Central memory CD4-positive, alpha-beta T cell (primary cell): ENCODE measurements around the gene GAB2.

Source experiments
- DNase-seq: peaks from one replicate; pipeline ENCODE4 v3.0.0; 2022

Gene GAB2

GRCh38 chr11:78399136-78399535 lies 18.5 kb downstream of the GAB2 start:
- DNase-seq: no peak

- no peak for DNase-seq
These were observed 18.9 kb downstream of the GAB2 start for GRCh38 chr11:78398715-78399114.

- DNase-seq: no peak
These were observed 20.2 kb downstream of the GAB2 start for GRCh38 chr11:78397398-78397797.

GRCh38 chr11:78395597-78395996 lies 22.0 kb downstream of the GAB2 start:
- DNase-seq: no peak

GRCh38 chr11:78392854-78393253 lies 24.8 kb downstream of the GAB2 start:
- no peak for DNase-seq

DNA sequence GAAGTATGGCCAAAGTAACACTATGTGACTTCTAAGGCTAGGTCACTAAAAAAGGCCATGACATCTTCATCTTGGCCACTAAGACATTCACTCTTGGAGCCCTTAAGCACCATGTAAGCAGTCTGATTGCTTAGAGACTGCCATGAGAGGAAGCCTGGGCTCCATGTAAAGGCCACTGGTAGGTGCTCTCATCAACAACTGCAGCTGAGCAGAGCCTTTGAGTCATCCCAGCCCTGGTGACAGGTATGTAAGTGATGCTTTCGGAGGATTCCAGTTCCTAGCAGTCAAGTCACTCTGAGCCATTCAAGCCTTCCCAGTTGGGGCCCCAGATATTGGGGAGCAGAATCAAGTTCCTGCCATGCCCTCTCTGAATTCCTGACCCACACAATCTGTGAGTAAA lies 26.2 kb downstream of the GAB2 start:
- no peak for DNase-seq

- DNase-seq: no peak
These were observed 26.8 kb downstream of the GAB2 start for GRCh38 chr11:78390809-78391208.

DNA sequence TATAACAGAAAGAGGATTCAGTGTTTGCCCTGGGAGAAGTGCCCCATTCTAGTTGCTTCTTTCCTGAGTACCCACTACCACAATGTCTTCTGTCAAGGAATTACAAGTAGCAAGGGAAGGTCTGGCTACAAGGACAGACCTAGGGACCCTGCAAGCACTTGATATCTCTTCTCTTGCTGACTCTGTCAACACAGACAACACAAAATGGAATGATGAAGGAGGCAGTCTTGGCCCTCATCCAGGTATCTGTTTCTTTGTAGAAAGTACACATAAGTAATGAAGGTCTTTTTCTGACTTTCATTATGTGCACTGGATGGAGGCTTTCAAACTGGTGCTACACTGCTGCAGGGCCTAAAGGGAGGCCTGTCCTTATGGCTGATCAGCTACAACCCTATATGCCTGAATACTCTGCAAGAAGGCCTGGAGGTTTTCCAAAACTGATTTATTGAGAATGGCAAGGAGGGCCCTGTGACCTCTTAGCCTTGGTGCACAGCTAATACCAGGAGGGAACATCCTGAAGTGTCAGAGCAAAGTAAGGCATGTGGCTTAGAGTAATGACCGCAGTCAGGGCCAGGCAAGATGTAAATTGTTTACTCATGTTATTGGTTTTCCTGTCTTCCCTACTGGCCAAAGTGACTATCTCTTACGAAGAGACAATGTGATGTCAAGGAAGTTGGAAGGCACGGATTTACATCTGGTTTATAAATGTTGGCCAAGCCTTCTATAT lies 31.2 kb downstream of the GAB2 start:
- no peak for DNase-seq

DNA sequence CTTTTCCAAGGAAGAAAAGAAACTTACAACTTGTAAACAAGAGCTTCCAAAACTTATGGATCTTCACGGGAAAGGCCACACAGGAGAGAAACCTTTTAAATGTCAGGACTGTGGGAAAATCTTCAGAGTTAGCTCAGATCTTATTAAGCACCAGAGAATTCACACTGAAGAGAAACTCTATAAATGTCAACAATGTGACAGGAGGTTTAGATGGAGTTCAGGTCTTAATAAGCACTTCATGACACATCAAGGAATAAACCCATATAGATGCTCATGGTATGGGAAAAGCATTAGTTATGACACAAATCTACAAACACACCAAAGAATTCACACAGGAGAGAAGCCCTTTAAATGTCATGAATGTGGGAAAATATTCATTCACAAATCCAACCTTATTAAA lies 32.4 kb downstream of the GAB2 start:
- no peak for DNase-seq

DNA sequence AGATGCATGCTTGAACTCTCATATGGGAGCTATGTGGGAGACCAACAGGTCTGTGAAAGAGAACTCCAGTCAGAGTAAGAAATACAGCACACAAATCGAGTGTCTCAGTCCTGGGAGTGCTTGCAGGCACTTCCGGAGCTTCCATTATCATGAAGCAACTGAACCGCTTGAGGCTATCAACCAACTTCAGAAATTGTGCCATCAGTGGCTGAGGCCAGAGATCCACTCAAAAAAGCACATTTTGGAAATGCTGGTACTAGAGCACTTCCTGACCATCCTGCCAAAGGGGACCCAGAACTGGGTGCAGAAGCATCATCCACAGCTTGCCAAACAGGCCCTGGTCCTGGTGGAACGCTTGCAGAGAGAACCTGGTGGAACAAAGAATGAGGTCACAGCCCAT lies 33.4 kb downstream of the GAB2 start:
- DNase-seq: no peak

- no peak for DNase-seq
These were observed 35.8 kb downstream of the GAB2 start for GRCh38 chr11:78381865-78382264.

- no peak for DNase-seq
These were observed 37.0 kb downstream of the GAB2 start for GRCh38 chr11:78380615-78381051.

DNA sequence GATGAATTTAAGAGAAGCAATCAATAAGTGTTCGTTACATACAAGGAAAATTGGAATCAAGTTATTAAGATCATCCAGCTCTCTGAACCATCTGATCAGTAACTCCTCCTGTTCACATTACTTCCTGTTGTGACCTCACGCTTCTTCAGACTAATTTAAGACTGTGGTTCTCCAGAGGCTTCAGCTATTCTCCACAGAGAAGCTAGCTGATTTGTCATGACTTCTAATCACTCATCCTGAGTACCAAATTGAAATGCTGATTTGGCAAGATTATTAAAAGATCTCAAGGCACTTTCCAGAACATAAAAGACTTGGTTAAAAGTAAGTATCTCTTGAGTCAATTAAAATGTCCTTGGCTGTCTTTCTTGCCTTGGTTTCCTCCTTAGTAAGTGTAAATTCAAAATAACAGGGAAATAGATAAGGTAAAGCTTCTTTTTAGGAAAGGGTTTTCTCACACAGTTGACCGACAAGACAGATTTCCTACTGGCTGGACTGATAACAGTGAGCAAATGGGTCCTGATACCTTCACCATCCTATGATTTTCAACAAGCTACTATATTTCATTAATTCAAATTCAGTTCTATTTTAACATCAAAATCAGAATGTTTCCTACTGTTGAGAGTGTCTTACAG lies 38.5 kb downstream of the GAB2 start:
- no peak for DNase-seq

DNA sequence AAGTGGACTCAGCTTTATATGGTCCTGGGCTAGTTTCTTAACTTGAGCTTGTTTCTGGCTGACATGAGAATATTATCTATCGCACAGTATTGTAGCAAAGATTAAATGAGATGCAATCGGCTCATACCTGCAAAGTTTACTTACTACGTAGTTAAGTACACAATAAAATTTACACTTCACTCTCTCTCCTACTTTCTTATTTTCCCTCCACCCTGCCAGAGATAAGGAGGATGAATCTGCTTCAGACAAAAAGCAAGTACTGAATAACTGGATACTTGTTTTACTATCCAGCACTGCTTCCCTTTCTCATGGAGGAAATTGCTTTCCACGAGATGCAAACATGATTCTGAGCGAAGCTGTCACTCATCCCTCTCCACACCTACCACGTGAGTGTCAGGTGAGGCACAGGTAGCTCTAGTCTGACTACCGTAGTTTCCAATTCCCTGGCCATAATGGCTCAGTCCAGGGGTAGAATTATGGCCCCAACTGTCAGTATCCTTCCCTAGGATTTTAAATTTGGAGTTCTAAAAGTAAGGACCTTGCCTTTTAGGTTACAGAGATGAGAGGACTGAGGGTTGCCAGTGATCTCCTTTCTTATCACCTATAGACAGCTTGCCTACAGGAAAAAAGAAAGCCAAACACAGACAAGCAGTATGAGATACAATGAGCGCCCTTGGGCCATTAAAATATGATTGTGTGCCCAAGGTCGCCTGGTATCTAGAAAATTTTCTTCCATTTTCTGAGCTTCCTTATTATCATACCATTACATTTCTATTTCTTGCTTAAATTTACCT lies 39.8 kb downstream of the GAB2 start:
- no peak for DNase-seq

GRCh38 chr11:78376858-78377257 lies 40.8 kb downstream of the GAB2 start:
- no peak for DNase-seq

- DNase-seq: no peak
These were observed 42.7 kb downstream of the GAB2 start for GRCh38 chr11:78374917-78375316.

- no peak for DNase-seq
These were observed 43.9 kb downstream of the GAB2 start for GRCh38 chr11:78373689-78374088.

- DNase-seq: no peak
These were observed 45.4 kb downstream of the GAB2 start for GRCh38 chr11:78372114-78372768.

- no peak for DNase-seq
These were observed 46.3 kb downstream of the GAB2 start for GRCh38 chr11:78371221-78371891.

GRCh38 chr11:78370406-78371172 lies 47.0 kb downstream of the GAB2 start:
- no peak for DNase-seq

- DNase-seq: no peak
These were observed 52.2 kb downstream of the GAB2 start for GRCh38 chr11:78365381-78365792.
